Adrenal gland (tissue), 12 donors: Measurements from ENCODE around the gene PODXL. TPM values are rescaled to one million over a fixed set of nuclear protein-coding genes. Genes with fewer than 3 reads are reported as not detected.

Source experiments
- DNase-seq, 7 donors: peaks; one replicate each; pipeline ENCODE4 v3.0.0-alpha.2; 2019 to 2020
- H3K27ac ChIP-seq, 5 donors: fragments of 200-600 bp; sonication (generic) in 4 of 5; 1 replicate in 3 of 5; 2 replicates in 2 of 5; pipeline versions ENCODE4 v1.5.1 to v1.8.0; 2016 to 2020; ENCODE audit warnings: mild to moderate bottlenecking in 1 of 5
- H3K27me3 ChIP-seq: fragments of 200-600 bp; 2 replicates; pipeline ENCODE4 v1.8.0; 2021
- H3K36me3 ChIP-seq, 2 donors: fragments of 200-600 bp; replicated peaks in 1 of 2; 1 replicate in 1 of 2; 2 replicates in 1 of 2; pipeline versions ENCODE4 v1.5.1 to v1.8.0; 2018 to 2022
- H3K4me1 ChIP-seq, 2 donors: fragments of 200-600 bp; replicated peaks in 1 of 2; 1 replicate in 1 of 2; 2 replicates in 1 of 2; pipeline versions ENCODE4 v1.5.1 to v1.8.0; 2018 to 2021
- H3K4me3 ChIP-seq, 4 donors: fragments of 200-600 bp; sonication (generic) in 3 of 4; one replicate each; pipeline ENCODE4 v1.5.1; 2016 to 2018
- H3K9me3 ChIP-seq, 3 donors: fragments of 200-600 bp; sonication (generic) in 1 of 3; replicated peaks in 1 of 3; 1 replicate in 2 of 3; 2 replicates in 1 of 3; pipeline versions ENCODE4 v1.5.1 to v1.8.0; 2016 to 2021
- POLR2A ChIP-seq, 2 donors: fragments of 450-650 bp; IDR thresholded peaks; one replicate each; pipeline ENCODE4 v1.6.1; 2017; ENCODE audit warnings: antibody characterized with exemption in 2 of 2, mild to moderate bottlenecking in 2 of 2, moderate library complexity in 1 of 2
- WGBS, 4 donors: extraction: QIAGEN DNeasy Blood & Tissue Kit in 2 of 4; methylation state at CpG; one replicate each; pipeline versions ENCODE4 v1.1.5 to v1.1.7; 2013 to 2017; 5-methylcytosine and 5-hydroxymethylcytosine counted together
- intact Hi-C, 2 donors: fragments of 100-400 bp; cut with DNase I; formaldehyde crosslinking; loops; one replicate each; pipeline versions ENCODE4 v1.14.1 to v1.15.0; 2022 to 2023
- polyA plus RNA-seq, 3 donors: library from polyadenylated mRNA; stranded (reverse); fragments of 200-250 nt in 2 of 3; fragments of 350-450 nt in 1 of 3; fragmentation: Illumina TruSeq in 1 of 3; extraction: RNeasy Lipid Tissue Mini Kit (QIAGEN cat#74804) in 1 of 3; gene quantifications; one replicate each; pipeline ENCODE4 v1.2.3, GENCODE V29; 2013 to 2014
- total RNA-seq, 9 donors: library from RNA; depleted of rRNA in 4 of 9; stranded (reverse); fragments of >200 nt in 4 of 9; fragments of 120-200 nt in 1 of 9; fragmentation: NEBNext Ultra II Directional in 1 of 9; extraction: Animal tissue kit (Norgen Biotek cat#: 25700) in 1 of 9; gene quantifications; one replicate each; pipeline versions ENCODE4 v1.1.0 to v1.2.4, GENCODE V29; 2013 to 2023
- TF ChIP-seq, protein P1 (sequence below), 6 experiments: fragments of 450-650 bp in 4 of 6; fragments of 200-600 bp in 2 of 6; sonication (generic) in 1 of 6; IDR thresholded peaks; 1 replicate in 5 of 6; 2 replicates in 1 of 6; pipeline versions ENCODE4 v1.5.1 to v1.8.0; 2016 to 2021; ENCODE audit warnings: antibody characterized with exemption in 6 of 6, mild to moderate bottlenecking in 2 of 6, moderate library complexity in 1 of 6
- donor health status: healthy with polysubstance abuse.
- donor health status: Bipolar disorder and iron deficiency.
- donor health status: DM: yes; HTN: yes; CAD: no.
- donor health status: DM: no; HTN: no; CAD: no.
- donor health status: DM: no; HTN: no; CAD: no.
- donor health status: DM: yes; HTN: yes; CAD: no.

The PODXL gene
- total and polyA plus RNA-seq, 12 donors: 7.0 to 99.6 (median 35.6) TPM

DNA sequence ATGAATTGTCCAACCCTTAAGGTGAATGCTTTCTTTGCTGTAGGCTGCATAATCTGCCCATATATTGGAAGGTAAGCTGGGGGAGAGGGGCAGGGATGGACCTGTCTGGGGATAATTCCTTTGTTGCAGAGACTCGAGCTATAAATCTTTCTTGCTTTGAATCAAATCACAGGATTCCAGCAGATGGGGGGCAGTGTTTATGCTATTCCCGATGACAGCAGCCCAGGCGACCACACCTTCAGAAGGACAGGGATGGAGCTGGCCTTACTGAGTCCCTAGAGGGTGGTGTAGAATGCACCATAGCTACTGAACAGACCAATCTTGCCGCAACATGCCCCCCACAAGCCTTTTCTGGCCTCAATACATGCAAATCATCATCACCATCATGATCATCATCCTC is 2.5 kb downstream of the PODXL start:
- TF ChIP-seq POLR2A (IDR thresholded peaks at IDR 0.05): no peak
- TF ChIP-seq, protein P1, sequence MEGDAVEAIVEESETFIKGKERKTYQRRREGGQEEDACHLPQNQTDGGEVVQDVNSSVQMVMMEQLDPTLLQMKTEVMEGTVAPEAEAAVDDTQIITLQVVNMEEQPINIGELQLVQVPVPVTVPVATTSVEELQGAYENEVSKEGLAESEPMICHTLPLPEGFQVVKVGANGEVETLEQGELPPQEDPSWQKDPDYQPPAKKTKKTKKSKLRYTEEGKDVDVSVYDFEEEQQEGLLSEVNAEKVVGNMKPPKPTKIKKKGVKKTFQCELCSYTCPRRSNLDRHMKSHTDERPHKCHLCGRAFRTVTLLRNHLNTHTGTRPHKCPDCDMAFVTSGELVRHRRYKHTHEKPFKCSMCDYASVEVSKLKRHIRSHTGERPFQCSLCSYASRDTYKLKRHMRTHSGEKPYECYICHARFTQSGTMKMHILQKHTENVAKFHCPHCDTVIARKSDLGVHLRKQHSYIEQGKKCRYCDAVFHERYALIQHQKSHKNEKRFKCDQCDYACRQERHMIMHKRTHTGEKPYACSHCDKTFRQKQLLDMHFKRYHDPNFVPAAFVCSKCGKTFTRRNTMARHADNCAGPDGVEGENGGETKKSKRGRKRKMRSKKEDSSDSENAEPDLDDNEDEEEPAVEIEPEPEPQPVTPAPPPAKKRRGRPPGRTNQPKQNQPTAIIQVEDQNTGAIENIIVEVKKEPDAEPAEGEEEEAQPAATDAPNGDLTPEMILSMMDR (IDR thresholded peaks at IDR 0.05): no peak
- Histone ChIP-seq H3K4me3 (peak overlapping the region in 1 of 4 donors; percentile 80), H3K4me1 (peaks cover 22 to 24% of the 10 kb centered on the region in 2 donors), H3K27ac (no peak overlapping the region), H3K27me3 (no peaks in the 10 kb centered on the region), H3K9me3 (no peaks in the 10 kb centered on the region), H3K36me3 (no peaks in the 10 kb centered on the region)
- 56 to 73% (median 61%) methylated on average over 4 of the region's 4 CpGs for WGBS, 4 donors
- no peak for DNase-seq
- intact Hi-C loops: no loop called here

DNA sequence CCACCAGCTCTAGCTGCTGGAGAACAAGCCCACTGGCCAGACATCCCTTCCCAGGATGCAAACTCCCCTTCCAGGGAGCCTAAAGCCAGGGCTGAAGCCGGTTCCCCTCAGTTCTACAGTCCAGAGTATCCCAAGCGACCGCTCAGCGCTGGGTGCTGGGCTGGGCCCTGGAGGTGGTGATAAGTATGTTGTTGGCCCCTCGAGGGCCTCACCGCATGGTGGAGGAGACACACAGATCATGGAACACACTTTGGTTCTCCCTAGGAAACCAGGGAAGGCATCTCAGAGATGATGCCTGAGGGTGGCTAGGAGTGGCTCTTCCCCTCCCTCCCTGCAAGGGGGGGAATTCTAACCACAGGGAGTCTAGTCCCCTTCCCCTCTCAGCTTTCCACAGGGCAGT is 4.4 kb downstream of the PODXL start:
- WGBS, 4 donors: 80 to 89% (median 88%) methylated on average over 1 to 6 of the region's 6 CpGs
- H3K4me1 ChIP-seq: peaks cover 11 to 12% of the 10 kb centered on the region in 2 donors
- H3K27ac ChIP-seq: peak overlapping the region in 1 of 5 donors; percentile 16
- no peak overlapping the region for H3K4me3 ChIP-seq
- no peaks in the 10 kb centered on the region for H3K9me3 ChIP-seq
- DNase-seq: no peak
- no peaks in the 10 kb centered on the region for H3K27me3 ChIP-seq
- TF ChIP-seq, protein P1 (IDR thresholded peaks at IDR 0.05): no peak
- TF ChIP-seq POLR2A (IDR thresholded peaks at IDR 0.05): no peak
- intact Hi-C loops: no loop called here
- no peaks in the 10 kb centered on the region for H3K36me3 ChIP-seq

DNA sequence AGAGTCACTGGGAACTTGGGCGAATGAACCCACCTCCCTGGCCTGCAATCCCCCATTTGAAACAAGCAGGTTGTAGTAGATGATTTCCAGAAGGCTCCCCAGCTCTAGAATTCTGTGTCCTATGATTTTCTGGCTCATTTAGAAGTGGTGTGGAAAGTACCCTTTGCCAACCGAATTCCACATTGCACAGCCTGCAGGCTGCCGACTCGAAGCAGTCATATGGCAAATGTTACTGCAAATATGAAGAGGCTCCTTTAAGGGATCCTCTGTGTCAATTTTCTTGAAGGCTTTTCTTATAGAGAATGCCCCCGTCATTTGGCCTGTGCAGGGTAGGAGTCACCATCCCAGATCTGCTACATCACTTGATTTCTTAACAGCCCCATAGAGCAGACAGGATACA is 5.6 kb downstream of the PODXL start:
- Histone ChIP-seq H3K27me3 (no peaks in the 10 kb centered on the region), H3K4me1 (peaks cover 3 to 5% of the 10 kb centered on the region in 2 donors), H3K9me3 (no peaks in the 10 kb centered on the region), H3K4me3 (no peak overlapping the region), H3K27ac (no peak overlapping the region), H3K36me3 (no peaks in the 10 kb centered on the region)
- no peak for TF ChIP-seq POLR2A (IDR thresholded peaks at IDR 0.05)
- TF ChIP-seq, protein P1 (IDR thresholded peaks at IDR 0.05): no peak
- intact Hi-C loops: no loop called here
- no peak for DNase-seq
- 61 to 91% (median 81%) methylated on average over 4 to 5 of the region's 5 CpGs for WGBS, 4 donors

DNA sequence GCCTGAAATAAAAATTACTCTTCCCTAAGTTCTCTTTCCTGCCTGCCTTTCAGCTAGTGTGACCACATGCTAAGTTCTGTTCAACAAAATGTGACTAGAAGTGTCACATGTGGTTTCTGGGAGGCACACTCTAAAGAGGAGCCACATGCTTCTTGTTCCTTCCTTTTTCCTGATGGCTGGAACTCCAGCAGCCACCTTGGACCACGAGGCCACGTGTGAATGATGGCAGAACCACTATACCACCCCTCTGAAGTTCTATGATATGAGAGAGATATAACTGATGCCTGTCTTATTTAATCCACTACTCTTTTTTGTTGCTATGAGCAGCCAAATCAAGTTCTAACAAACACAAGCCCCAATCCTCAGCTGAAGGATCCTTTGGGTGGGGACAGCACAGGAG is 8.1 kb downstream of the PODXL start:
- Histone ChIP-seq H3K36me3 (no peaks in the 10 kb centered on the region), H3K27ac (no peak overlapping the region), H3K27me3 (no peaks in the 10 kb centered on the region), H3K9me3 (no peaks in the 10 kb centered on the region), H3K4me3 (no peak overlapping the region), H3K4me1 (no peaks in the 10 kb centered on the region)
- TF ChIP-seq, protein P1 (IDR thresholded peaks at IDR 0.05): no peak
- 72 to 88% (median 83%) methylated on average over 2 of the region's 2 CpGs for WGBS, 4 donors
- intact Hi-C loops: no loop called here
- no peak for DNase-seq
